GM12878 (cell line): ENCODE results near the gene GLT1D1. TPM values are rescaled to one million over a fixed set of nuclear protein-coding genes. Genes with fewer than 3 reads are reported as not detected.

Experiments used
- polyA plus RNA-seq, 11 experiments: library from polyadenylated mRNA; depleted of rRNA in 4 of 11; unstranded in 6 of 11; stranded (reverse) in 5 of 11; fragments of >200 nt; fragmentation: Nextera tagmentation in 4 of 11; fragmentation: Illumina TruSeq in 1 of 11; extraction: Ambion mirVana in 4 of 11; extraction: Trizol in 1 of 11; gene quantifications; 1 replicate in 1 of 11; 2 replicates in 10 of 11; pipeline versions ENCODE4 v1.2.1 to v1.2.3, GENCODE V29; 2011 to 2016; ENCODE audit warnings: inconsistent platforms in 2 of 11, missing spikeins in 2 of 11, low read depth in 1 of 11
- total RNA-seq, 4 experiments: library from RNA; depleted of rRNA in 3 of 4; stranded (reverse); fragments of >200 nt in 3 of 4; fragmentation: Illumina TruSeq in 1 of 4; extraction: Trizol in 1 of 4; gene quantifications; 2 replicates each; pipeline versions ENCODE4 v1.2.1 to v1.2.3, GENCODE V29; 2013 to 2021

Gene GLT1D1
- total and polyA plus RNA-seq, 10 of the 15 experiments (the other 5 are each of a cell fraction or from before 2014, with no cell fraction given): 0.42 to 62.8 (median 3.0) TPM

Other genes starting within 250 kb of the GLT1D1 start
- 46.0 and 49.5 TPM in 2 replicates for gene SLC15A4, start 29.5 kb upstream of the GLT1D1 start, total RNA-seq (2014; rRNA removed)
- gene SLC15A4, start 29.5 kb upstream of the GLT1D1 start, total RNA-seq (2014; rRNA removed; fragmentation: Illumina TruSeq; extraction: Trizol): 36.8 and 37.5 TPM in 2 replicates
- gene SLC15A4, start 29.5 kb upstream of the GLT1D1 start, total RNA-seq (2021): 40.3 and 44.5 TPM in 2 replicates
- 256 and 257 TPM in 2 replicates for gene SLC15A4, start 29.5 kb upstream of the GLT1D1 start, polyA plus RNA-seq (2011; rRNA removed)
- gene SLC15A4, start 29.5 kb upstream of the GLT1D1 start, polyA plus RNA-seq (2014; fragmentation: Illumina TruSeq; extraction: Trizol): 36.4 and 44.8 TPM in 2 replicates
- gene SLC15A4, start 29.5 kb upstream of the GLT1D1 start, polyA plus RNA-seq (2014; fragmentation: Nextera tagmentation; extraction: Ambion mirVana): 10 to 100 TPM; 17.6 to 24.7 TPM
- gene SLC15A4, start 29.5 kb upstream of the GLT1D1 start, polyA plus RNA-seq (2014; rRNA removed): 36.8 and 41.6 TPM in 2 replicates
- 10 to 100 TPM; 12.7 to 15.1 TPM for gene SLC15A4, start 29.5 kb upstream of the GLT1D1 start, polyA plus RNA-seq (2016; fragmentation: Nextera tagmentation; extraction: Ambion mirVana)